NAMALWA (cell line): ENCODE results near the gene PCIF1.
"Not testable (repeated sequence)": the region's sequence is repeated elsewhere in the genome, so short reads cannot be mapped to it uniquely, and the experiment has no call there.

ENCODE experiments used
- DNase-seq: peaks from one replicate; pipeline ENCODE4 v3.0.0-alpha.2; 2015; ENCODE audit warnings: low spot score

Gene PCIF1

GRCh38 chr20:45994761-45995493 is 60.4 kb downstream of the PCIF1 start:
- no peak for DNase-seq

GRCh38 chr20:45995495-45996097 is 61.1 kb downstream of the PCIF1 start:
- not testable (repeated sequence) for DNase-seq

- no peak for DNase-seq
Observed at GRCh38 chr20:45997187-45997586, 62.7 kb downstream of the PCIF1 start.
